Stomach (tissue), 4 donors: ENCODE results near the gene MYT1.

Source experiments
- CTCF ChIP-seq, 7 experiments: fragments of 450-650 bp in 4 of 7; fragments of 200-600 bp in 3 of 7; sonication (generic) in 3 of 7; IDR thresholded peaks; one replicate each; pipeline ENCODE4 v1.5.1; 2016 to 2019; ENCODE audit warnings: antibody characterized with exemption in 7 of 7, control low read depth in 2 of 7, mild to moderate bottlenecking in 1 of 7
- POLR2A ChIP-seq, 4 donors: fragments of 450-650 bp; IDR thresholded peaks; one replicate each; pipeline ENCODE4 v1.6.1; 2016; ENCODE audit warnings: antibody characterized with exemption in 4 of 4, control low read depth in 2 of 4, mild to moderate bottlenecking in 1 of 4, moderate library complexity in 1 of 4
- POLR2AphosphoS5 ChIP-seq, 3 donors: sonication (generic); formaldehyde crosslinking; IDR thresholded peaks; one replicate each; pipeline ENCODE4 v1.6.1; 2016; ENCODE audit warnings: antibody characterized with exemption in 3 of 3

GRCh38 chr20:64212755-64213154 is 48.5 kb downstream of the MYT1 start:
- TF ChIP-seq CTCF (IDR thresholded peaks at IDR 0.05) (no peak), POLR2A (IDR thresholded peaks at IDR 0.05) (no peak), POLR2AphosphoS5 (IDR thresholded peaks at IDR 0.05) (no peak)
